CD4-positive, alpha-beta T cell treated with Interleukin-4 for 4 hours (primary cell): ENCODE data around the gene CSF2.

ENCODE experiments used
- DNase-seq: peaks from one replicate; pipeline ENCODE4 v3.0.0-alpha.2; 2020

Gene CSF2

GRCh38 chr5:132073231-132074013 is at the start of gene CSF2:
TSS of gene CSF2 (plus strand) at chr5:132073789. CDS start at chr5:132073824, 35 bp downstream.
- DNase-seq: peak; percentile 20

- DNase-seq: no peak
Observed at GRCh38 chr5:132024117-132024435, 49.5 kb upstream of the CSF2 start.

DNA sequence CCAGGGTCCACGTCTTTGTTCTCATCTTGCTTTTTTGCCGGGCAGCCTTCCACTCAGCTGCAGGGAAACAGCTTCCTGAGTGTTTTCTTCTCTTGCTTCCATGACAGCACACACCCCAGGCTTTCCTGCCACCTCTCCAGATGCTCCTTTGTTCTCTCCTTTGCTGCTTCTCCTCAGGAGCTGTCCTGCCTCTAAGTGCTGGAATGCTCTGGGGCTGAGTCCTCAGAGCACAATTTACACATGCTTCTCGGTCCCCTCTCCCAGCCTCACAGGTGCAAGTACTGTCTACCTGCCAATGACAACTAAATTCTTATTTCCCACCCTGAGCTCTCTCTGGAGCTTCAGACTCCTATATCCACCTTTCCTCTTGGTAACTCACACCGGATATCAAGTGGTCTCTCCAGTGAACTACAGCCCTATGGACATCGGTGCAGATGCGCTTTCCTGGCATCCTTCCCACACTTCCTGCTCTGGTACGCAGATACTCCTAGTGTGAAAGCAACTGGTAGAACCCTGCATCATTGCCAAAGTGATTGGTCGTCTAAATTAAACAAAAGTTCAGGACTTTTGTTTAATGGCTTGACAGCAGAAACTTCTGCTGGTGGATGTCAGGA is 48.7 kb upstream of the CSF2 start:
- no peak for DNase-seq

GRCh38 chr5:132025403-132025971 is 48.1 kb upstream of the CSF2 start:
- DNase-seq: no peak

DNA sequence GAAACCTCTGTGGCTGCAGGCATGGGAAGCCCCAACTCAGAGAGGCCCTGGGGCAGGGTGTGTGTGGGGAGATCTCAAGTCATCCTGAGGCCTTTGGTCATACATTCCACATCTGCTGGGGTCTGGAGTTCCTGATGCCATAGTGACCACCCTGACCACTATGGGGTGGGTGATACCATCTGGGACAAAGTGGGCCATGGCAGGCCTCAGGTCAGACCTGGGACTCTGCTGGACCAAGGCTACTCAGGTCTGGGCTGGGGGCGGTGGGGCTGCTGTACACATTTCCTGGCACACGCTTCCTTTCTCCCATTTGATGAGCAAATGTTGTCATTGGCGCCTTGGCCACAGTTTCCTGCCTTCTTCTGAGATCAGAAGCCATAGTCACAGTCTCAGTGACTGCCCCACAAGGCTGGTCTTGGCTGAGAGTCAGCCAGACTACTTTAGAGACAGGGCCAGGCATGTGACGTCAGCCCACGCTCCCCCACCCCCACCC is 47.0 kb upstream of the CSF2 start:
- DNase-seq: peak; percentile 48

DNA sequence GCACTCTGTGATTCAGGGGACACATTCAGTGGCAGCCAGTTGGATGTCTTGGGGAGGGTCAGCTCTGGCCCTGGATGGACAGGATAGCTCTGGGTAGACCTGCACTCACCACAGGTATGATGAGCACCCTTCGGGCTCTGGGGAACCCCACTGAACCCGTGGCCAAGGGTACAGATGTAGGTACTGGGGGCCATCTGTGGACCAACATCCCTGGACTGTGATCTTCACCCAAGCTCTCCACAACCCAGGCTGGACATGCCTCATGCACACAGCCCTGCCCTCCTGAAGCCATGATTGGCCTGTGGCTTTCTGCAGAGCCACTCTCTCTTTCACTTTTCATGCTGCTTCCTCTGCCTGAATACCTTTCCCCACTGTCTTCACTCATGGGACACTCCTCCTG is 46.6 kb upstream of the CSF2 start:
- DNase-seq: no peak

GRCh38 chr5:132029609-132030330 is 43.8 kb upstream of the CSF2 start:
- no peak for DNase-seq

- DNase-seq: no peak
Observed at GRCh38 chr5:132030610-132031009, 43.0 kb upstream of the CSF2 start.

DNA sequence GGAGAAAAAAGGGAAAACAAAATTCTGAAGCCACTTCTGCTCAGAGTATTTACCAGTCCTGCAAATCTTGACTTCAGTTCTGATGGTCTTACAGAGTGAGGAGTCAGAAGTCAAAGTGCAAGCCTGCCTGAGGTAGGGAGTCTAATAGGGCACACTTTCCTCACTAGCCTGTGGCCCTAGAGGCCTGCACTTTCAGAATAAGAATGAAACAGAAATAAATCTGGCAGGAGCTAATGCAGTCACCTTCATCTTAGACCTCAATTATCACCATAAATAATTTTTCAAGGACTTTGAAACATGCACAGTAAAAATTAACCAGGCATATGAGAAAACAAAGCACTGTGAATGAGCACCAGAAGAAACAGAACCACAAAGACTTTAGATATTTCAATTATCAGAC is 41.4 kb upstream of the CSF2 start:
- DNase-seq: no peak

GRCh38 chr5:132033122-132033521 is 40.5 kb upstream of the CSF2 start:
- no peak for DNase-seq

DNA sequence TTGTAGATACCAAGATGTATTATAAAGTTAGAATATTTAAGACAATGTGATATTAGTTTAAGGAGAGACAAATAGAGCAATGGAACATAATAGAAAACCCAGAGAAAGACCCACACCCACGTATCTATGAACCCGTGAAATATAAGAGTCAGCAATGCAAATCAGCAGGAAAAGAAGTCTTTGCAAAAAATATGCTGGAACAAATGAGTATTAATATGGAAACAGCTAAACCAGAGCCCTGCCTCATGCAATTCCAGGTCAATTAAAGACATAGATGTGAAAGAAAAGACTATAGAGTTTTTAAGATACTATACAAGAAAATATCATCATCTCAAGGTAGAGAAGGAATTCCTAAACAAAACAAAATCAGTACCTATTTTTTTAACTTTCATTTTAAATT is 36.2 kb upstream of the CSF2 start:
- no peak for DNase-seq

DNA sequence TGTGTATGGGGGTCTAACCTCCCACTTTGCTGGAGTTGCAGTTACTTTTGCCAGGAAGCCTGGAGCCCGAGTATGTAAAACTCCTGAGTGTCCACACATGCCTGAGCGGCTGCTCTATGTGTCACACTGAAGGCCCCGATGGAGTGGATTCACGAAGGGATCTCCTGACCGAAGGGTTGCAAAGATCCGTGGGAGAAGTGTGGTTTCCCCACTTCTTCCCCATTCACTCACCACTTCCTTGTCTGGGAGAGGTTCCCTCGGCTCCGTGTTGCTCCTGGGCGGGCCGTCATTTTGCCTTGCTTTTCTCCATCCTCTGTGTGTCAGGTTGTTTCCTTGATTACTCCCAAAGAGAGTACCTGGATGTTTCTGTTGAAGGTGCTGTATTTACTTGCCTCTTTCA is 29.4 kb upstream of the CSF2 start:
- DNase-seq: no peak

GRCh38 chr5:132046880-132047299 is 26.7 kb upstream of the CSF2 start:
- no peak for DNase-seq

GRCh38 chr5:132049093-132049492 is 24.5 kb upstream of the CSF2 start:
- DNase-seq: no peak

DNA sequence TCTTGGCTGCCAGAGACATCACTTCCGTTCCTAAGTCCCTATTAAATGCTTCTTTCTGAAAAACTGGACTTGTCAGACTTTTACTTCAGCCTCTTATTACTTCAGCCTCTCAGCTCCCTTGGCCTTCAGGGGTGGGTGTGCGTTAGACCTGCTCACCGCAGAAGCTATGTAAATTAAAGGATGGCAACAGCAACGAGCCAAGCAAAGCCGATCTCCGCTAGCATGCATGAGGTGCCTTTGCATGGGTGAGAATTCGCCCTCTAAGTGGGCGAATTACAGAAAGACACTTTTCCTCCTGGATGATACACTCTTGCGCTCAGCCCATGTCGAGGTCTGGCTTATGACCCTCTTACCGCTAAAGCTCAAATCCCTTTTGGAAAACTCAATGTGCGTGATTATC is 24.0 kb upstream of the CSF2 start:
- no peak for DNase-seq

GRCh38 chr5:132050136-132050535 is 23.5 kb upstream of the CSF2 start:
- DNase-seq: no peak

DNA sequence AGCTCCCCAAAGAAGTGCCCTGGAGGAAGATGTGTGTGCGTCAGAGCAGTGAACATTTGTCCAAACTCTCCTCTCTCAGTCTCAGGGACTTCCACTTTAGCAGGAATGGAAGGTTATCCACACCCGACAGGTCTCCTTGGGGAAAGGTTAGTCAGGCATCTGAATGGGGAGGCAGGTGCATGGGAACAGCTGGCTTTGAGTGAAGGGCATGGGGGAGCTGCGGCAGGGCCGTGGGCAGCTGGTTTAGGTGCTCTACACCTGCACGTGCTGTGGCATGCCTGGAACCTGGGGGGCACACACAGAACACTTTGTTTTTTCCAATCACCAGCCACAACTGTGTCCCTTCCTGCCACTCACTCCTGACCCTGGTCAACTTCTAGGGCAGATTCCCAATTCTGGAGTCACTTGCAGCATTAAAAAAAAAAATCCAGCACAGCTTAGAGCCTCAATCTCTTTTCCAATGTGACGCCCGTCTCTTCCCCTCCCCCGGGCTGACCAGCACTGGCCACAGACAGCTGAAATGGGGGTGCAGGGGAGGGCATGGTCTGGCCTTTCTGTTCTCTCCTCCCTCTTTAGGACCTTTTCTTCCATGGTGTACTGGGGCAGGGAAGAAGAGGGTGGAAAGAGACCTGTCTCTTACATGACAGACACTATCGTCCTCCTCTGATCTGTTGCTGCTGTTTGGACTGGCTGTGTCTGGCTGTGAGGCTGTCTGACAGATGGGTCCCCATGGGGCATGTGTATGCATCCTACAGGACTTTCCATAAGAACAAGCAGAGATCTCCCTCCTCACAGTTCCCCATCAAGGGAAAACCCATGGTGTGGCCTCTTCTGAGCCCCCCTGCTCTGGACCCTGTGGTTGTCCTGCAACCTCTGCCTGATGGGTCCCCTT is 22.7 kb upstream of the CSF2 start:
- no peak for DNase-seq

GRCh38 chr5:132052520-132052919 is 21.1 kb upstream of the CSF2 start:
- no peak for DNase-seq

DNA sequence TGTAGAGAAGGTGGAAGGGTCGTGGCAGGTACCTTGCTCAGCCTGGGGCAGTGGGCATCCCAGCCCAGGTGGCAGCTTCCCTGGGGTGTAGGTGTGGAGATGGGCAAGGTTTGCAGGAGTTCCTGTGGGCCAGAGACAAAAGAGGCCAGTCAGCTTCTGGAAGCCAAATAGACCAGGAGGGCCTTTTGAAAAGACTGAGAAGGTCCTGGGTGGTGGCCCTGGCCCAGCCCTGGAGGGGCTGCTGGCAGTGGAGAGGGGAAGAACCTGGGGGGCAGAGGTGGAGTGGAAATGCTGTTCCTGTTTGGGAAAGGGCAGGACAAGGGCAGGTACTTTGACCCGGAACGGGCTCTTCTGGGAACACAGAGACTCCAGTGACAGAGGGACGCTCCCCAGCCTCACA is 20.1 kb upstream of the CSF2 start:
- no peak for DNase-seq

- no peak for DNase-seq
Observed at GRCh38 chr5:132054031-132054696, 19.4 kb upstream of the CSF2 start.

- no peak for DNase-seq
Observed at GRCh38 chr5:132054697-132055440, 18.7 kb upstream of the CSF2 start.
